Fibroblast of the conjunctiva (primary cell): ENCODE measurements around the gene MAN1C1.
A peak's percentile ranks its signal among the peaks of the same experiment; 100 is the strongest.
"Not testable (repeated sequence)": the region's sequence is repeated elsewhere in the genome, so short reads cannot be mapped to it uniquely, and the experiment has no call there.

Experiments
- DNase-seq: peaks from one replicate; pipeline ENCODE4 v3.0.0-alpha.2; 2010; ENCODE audit warnings: low read depth

The MAN1C1 gene

DNA sequence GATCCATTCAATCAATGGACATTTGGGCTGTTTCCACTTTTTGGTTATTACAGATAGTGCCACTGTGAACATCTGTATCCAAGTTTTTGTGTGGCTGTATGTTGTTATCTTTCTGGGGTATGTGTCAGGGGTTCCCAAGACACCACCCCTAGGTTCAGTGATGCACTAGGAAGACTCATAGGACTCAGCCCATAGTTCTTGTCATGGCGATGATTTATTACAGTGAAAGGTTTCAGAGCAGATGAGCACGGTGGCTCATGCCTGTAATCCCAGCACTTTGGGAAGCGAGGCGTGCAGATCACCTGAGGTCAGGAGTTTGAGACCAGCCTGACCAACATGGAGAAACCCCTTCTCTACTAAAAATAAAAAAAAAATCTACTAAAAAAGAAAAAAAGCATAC, 64.1 kb downstream of the MAN1C1 start:
- DNase-seq = no peak

DNA sequence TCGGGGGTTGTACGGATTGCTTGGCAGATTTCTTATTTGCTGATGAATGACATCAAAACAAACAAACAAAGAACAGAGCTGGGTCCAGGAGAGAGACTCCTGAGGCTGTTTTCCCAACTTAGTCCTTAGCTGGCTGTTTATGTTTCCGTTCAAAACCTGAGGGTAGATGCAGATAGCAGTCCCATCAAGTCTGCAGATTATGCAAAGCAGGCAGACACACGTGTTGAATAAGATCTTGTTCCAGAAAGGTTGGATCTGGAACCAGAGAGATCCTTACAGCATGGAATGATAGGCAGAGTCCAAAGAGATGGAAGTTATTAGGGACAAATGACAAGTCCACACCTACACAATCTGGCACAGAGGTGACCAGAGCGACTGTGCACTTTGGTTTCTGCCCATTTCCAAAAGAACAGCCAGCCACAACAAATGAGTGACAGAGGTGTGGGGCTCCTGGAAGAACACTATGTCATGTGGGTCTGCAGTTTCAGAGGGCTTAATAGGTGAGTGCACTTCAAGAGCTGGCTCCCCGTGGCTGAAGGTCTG, 65.5 kb downstream of the MAN1C1 start:
- no peak for DNase-seq

- no peak for DNase-seq
Observed at GRCh38 chr1:25683177-25683576, 66.6 kb downstream of the MAN1C1 start.

DNA sequence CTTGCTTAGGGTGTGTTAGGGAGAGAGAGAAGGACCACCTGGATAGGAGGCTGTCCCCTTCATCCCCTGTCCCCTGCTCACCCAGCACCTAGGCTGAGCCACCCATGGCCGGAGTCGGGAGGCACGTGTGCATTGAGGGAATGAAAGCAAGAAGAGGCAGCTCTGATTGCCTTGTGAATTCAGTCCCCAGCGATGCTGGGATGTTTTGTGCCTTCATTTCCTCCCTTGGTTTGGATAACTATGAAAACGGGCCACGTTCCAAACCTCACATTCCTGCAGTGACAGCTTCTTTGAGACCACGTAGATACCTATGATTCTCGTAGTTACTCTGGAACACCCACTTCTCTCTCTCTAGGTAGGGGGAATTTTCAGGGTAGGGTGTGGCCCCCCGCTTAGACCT, 67.1 kb downstream of the MAN1C1 start:
- no peak for DNase-seq

DNA sequence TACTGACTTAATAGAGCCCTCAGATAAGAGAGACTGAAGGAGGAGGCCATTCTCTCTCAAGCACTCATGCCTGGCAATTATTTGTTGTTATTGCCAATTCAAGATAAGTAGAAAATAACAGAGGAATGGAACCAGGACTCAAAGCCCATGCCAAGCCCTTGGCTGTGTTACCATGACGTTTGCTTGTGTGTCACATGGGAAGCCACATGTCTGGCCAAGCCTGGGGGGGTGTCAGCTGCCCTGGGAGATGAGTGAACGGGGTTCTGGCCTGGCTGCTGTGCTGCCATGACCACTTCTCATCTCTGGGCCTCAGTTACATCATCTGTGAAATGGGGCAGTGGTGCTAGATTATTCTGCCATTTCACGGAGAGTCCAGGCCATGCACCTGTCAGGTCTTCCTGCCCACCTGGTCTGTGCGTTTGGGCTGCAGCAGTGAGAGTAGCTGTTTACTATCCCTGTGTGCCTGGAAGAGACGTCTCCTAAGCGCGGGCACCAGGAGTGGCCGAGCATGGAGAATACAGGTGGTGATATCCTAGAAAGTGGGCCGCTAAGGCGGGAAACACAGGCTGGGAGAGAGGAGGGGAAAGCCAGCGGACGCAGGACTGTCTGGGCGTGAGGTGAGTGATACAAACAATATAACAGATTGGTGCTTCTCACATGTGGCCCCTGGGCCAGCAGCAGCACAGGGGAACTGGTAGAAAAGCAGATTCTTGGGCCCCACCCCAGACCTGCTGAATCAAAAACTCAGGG, 67.8 kb downstream of the MAN1C1 start:
- DNase-seq = no peak

GRCh38 chr1:25685211-25685750, 68.7 kb downstream of the MAN1C1 start:
- DNase-seq = no peak

- no peak for DNase-seq
Observed at GRCh38 chr1:25685938-25686665, 69.5 kb downstream of the MAN1C1 start.

GRCh38 chr1:25687221-25688017, 70.8 kb downstream of the MAN1C1 start:
- no peak for DNase-seq

DNA sequence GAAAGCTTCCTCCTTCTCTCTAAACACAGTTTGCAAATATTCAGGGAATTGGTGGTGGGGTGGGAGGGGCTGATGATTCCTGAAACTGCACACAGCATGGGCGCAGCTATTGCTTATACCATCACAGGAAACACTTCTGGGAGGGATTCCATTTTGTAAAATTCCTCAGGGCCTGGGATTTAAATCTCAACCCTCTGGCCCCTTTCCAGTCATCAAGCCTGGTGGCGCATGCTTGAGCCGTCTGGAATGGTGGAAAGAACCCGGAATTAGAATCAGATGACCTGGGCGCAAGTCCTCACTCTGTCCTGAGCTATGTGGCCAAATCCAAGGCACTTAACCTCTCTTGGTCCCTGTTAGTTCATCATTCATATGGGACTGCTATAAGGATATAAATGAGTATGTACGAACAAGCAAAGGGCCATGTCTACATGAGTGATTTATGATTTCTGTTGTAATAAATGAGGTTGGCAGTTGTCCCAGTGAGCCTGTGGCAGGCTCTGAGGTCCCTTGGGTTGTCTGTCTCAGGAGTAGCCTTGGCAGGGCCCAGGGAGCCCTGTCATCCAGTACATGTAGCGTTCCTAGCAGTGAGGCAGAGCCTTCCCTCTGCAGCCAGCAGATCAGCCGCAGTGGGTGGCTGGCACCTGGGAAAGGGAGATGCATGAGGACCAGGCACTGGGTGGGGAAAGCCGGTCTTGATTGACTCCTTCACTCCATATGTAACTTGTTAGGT, 72.0 kb downstream of the MAN1C1 start:
- no peak for DNase-seq

DNA sequence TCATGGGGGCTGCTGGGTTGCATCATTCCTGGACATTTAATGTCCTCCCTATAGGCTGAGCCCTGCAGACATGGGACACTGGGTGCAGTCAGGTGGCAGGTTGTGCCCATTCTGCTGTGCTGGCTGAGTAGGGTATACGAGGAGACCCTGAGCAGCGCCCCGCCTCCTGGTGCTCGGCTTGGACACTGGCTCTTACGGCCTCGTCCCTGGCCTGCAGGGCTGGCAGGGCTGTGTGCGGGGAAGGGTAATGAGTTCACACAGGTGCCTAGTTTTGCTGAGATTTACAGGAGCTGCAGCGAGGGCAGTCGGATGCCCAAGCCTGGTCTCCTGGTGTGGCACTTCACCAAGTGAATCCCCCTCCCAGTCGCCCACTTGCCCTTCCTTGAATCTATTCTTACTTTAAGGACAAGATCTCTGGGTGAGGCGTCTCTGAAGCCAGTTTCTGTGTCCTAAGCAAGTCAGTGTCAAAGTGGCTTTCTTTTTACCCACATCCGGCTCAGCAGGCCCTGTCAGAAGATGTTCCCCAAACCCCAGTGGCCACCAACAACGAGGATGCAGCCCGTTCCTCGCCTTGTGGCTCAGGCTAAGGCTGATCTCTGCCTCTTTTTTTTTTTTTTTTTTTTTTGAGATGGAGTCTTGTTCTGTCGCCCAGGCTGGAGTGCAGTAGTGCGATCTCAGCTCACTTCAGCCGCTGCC, 73.2 kb downstream of the MAN1C1 start:
- no peak for DNase-seq

DNA sequence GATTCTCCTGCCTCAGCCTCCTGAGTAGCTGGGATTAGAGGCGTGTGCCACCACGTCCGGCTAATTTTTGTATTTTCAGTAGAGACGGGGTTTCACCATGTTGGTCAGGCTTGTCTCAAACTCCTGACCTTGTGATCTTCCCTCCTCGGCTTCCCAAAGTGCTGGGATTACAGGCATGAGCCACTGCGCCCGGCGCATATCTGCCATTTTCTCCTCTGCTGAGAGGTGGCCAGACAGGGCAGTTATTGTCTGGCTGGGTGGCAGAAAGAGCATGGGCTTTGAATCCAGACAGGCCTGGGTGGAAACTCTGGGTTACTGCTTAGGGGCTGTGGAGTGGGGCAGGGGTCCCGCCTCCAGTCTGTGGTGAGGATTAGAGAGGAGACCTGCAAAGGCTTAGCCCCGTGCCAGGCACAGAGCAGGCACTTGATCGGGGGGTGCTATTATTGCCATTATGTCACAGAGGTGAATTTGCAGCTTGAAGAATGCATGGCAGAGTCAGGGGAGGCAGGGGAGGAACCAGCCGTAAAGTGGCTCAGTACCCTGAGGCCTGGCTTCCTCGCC, 73.9 kb downstream of the MAN1C1 start:
- DNase-seq = no peak

DNA sequence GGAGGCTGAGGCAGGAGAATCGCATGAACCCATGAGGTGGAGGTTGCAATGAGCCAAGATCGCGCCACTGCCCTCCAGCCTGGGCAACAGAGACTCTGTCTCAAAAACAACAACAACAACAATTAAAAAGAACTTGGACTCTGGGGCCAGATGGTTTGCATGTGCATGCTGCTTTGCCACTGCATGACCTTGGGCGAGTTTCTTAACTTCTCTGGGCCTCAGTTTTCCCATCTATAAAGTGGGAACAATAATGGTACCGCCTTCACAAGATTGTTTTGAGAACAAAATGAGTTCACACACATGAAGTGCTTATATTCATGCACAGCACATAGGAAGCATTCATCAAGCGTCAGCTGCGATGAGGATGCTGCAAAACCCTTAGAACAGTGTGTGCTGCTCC, 74.6 kb downstream of the MAN1C1 start:
- DNase-seq = no peak

GRCh38 chr1:25692560-25692959, 76.0 kb downstream of the MAN1C1 start:
- DNase-seq = no peak

GRCh38 chr1:25694167-25695007, 77.8 kb downstream of the MAN1C1 start:
- peak; percentile 47 for DNase-seq

GRCh38 chr1:25695090-25695770, 78.6 kb downstream of the MAN1C1 start:
- DNase-seq = peak; percentile 98

- peak; percentile 76 for DNase-seq
Observed at GRCh38 chr1:25695771-25696311, 79.2 kb downstream of the MAN1C1 start.

GRCh38 chr1:25696643-25697042, 80.1 kb downstream of the MAN1C1 start:
- DNase-seq = not testable (repeated sequence)

DNA sequence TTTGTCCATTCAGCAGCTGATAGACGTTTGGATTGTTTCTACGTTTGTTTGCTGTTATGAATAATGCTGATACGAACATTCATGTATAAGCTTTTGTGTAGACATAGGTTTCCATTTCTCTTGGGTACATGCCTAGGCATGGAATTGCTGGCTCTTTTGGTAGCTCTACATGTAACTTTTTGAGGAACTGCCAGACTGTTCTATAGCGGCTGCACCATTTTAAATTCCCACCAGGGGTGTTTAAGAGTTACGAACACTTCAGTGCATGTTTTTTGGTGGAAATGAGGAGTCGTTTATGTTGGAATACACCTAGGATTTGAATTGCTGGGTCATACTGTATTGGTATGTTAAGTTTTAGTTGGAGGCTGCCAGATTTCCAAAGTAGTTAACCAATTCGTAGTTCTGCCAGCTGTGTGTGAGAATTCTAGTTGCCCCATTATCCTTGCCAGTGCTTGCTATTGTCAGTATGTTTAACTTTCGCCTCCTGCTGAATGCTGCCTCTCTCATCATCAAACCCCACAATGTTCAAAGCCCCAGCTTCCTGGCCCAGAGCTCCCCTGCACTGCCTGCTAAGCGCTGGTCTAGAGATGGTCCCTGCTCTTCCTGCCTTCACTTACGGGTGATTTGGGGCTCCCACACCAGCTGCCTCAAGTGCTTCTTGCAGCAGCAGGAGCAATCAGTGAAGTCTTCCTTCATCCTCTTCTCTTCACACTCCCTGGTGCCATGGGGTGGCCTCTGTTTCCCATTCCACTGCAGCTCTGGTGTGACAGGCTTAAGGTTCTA, 81.0 kb downstream of the MAN1C1 start:
- no peak for DNase-seq
